Fibroblast of lung (primary cell): ENCODE measurements around the gene SERPINA10. TPM values are rescaled to one million over a fixed set of nuclear protein-coding genes. Genes with fewer than 3 reads are reported as not detected.

Source experiments
- DNase-seq, 2 donors: peaks; one replicate each; pipeline versions ENCODE4 v3.0.0 to v3.0.0-alpha.2; 2010; ENCODE audit warnings: low read depth in 2 of 2
- H2AFZ ChIP-seq: 2 replicates; pipeline ENCODE4 v1.5.1; 2012; ENCODE audit warnings: low read length, control low read depth, inconsistent platforms
- H3K27ac ChIP-seq: 2 replicates; pipeline ENCODE4 v1.5.1; 2011; ENCODE audit warnings: low read length, control low read depth; ENCODE audit not compliant: insufficient read depth
- H3K27me3 ChIP-seq: 2 replicates; pipeline ENCODE4 v1.5.1; 2011; ENCODE audit warnings: mild to moderate bottlenecking, low read length; ENCODE audit not compliant: control insufficient read depth, insufficient read depth
- H3K36me3 ChIP-seq: 2 replicates; pipeline ENCODE4 v1.5.1; 2011; ENCODE audit warnings: low read length; ENCODE audit not compliant: control insufficient read depth, insufficient read depth
- H3K4me1 ChIP-seq: 2 replicates; pipeline ENCODE4 v1.5.1; 2011; ENCODE audit warnings: low read length; ENCODE audit not compliant: control insufficient read depth, insufficient read depth; ENCODE audit errors: extremely low read depth
- H3K4me2 ChIP-seq: 2 replicates; pipeline ENCODE4 v1.5.1; 2011; ENCODE audit warnings: low read length, control low read depth; ENCODE audit not compliant: insufficient read depth; ENCODE audit errors: extremely low read depth
- H3K4me3 ChIP-seq, 4 experiments: fragments of 200-600 bp in 1 of 4; sonication (generic) in 1 of 4; replicated peaks in 1 of 4; 2 replicates each; pipeline ENCODE4 v1.5.1; 2011 to 2016; ENCODE audit warnings: low read length in 4 of 4, low read depth in 3 of 4, mild to moderate bottlenecking in 3 of 4, control low read depth in 2 of 4, inconsistent platforms in 1 of 4, mixed read lengths in 1 of 4; ENCODE audit not compliant: insufficient read depth in 1 of 4; ENCODE audit errors: control extremely low read depth in 1 of 4
- H3K79me2 ChIP-seq: 2 replicates; pipeline ENCODE4 v1.5.1; 2012; ENCODE audit warnings: mild to moderate bottlenecking, low read length, inconsistent platforms; ENCODE audit not compliant: control insufficient read depth, insufficient read depth
- H3K9ac ChIP-seq: 2 replicates; pipeline ENCODE4 v1.5.1; 2011; ENCODE audit warnings: mild to moderate bottlenecking, low read length, control low read depth; ENCODE audit not compliant: insufficient read depth
- H3K9me3 ChIP-seq: 2 replicates; pipeline ENCODE4 v1.5.1; 2012; ENCODE audit warnings: low read depth, low read length; ENCODE audit not compliant: control insufficient read depth, insufficient read depth
- H4K20me1 ChIP-seq: 2 replicates; pipeline ENCODE4 v1.5.1; 2011; ENCODE audit warnings: low read length; ENCODE audit not compliant: control insufficient read depth, insufficient read depth; ENCODE audit errors: extremely low read depth
- EZH2 ChIP-seq: IDR thresholded peaks from 2 replicates; pipeline ENCODE4 v1.5.1; 2012; ENCODE audit warnings: low read length, control low read depth, mild to moderate bottlenecking; ENCODE audit errors: missing control alignments
- polyA plus RNA-seq, 2 donors: library from polyadenylated mRNA; depleted of rRNA in 1 of 2; stranded (reverse) in 1 of 2; unstranded in 1 of 2; fragments of >200 nt; gene quantifications; 2 replicates each; pipeline ENCODE4 v1.2.1, GENCODE V29; 2011 to 2012; ENCODE audit warnings: missing spikeins in 1 of 2
- total RNA-seq: library from RNA; depleted of rRNA; stranded (reverse); fragments of >200 nt; gene quantifications from 2 replicates; pipeline ENCODE4 v1.2.1, GENCODE V29; 2014
- TF ChIP-seq, protein P1 (sequence below), 2 donors: IDR thresholded peaks in 1 of 2; conservative IDR thresholded peaks in 1 of 2; 1 replicate in 1 of 2; 2 replicates in 1 of 2; pipeline ENCODE4 v1.5.1; 2011 to 2012; ENCODE audit warnings: low read length in 2 of 2, control low read depth in 1 of 2, inconsistent platforms in 1 of 2, low read depth in 1 of 2, mild to moderate bottlenecking in 1 of 2

SERPINA10 gene
- total and polyA plus RNA-seq, 2 donors (not counting 1 experiment from before 2014, with no cell fraction given) = not detected

DNA sequence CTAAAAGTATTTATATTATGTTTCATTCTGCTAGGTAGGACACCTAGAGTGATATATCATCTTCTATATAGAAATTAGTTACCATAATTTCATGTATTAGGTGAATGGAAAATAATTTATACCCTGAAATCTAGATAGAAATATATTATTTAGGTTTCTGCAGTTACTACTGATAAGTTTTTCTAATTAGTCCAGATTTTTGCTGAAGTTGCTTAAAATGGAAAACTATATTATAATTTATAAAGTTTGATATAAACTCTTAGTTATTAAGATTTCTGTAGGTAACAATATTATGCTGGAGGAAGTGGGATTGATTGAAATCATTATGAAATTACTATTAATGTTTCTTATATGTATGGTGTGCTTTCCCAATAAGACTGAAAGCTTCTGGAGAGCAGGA, 56.0 kb downstream of the SERPINA10 start:
- H3K9ac ChIP-seq = no peak overlapping the region
- H3K9me3 ChIP-seq = no peaks in the 10 kb centered on the region

More for the DNA sequence above, 56.0 kb downstream of the SERPINA10 start:
- H3K79me2 ChIP-seq = no peaks in the 10 kb centered on the region
- H3K27ac ChIP-seq = no peak overlapping the region
- H3K4me1 ChIP-seq = no peaks in the 10 kb centered on the region
- no peaks in the 10 kb centered on the region for H4K20me1 ChIP-seq
- TF ChIP-seq, protein P1, sequence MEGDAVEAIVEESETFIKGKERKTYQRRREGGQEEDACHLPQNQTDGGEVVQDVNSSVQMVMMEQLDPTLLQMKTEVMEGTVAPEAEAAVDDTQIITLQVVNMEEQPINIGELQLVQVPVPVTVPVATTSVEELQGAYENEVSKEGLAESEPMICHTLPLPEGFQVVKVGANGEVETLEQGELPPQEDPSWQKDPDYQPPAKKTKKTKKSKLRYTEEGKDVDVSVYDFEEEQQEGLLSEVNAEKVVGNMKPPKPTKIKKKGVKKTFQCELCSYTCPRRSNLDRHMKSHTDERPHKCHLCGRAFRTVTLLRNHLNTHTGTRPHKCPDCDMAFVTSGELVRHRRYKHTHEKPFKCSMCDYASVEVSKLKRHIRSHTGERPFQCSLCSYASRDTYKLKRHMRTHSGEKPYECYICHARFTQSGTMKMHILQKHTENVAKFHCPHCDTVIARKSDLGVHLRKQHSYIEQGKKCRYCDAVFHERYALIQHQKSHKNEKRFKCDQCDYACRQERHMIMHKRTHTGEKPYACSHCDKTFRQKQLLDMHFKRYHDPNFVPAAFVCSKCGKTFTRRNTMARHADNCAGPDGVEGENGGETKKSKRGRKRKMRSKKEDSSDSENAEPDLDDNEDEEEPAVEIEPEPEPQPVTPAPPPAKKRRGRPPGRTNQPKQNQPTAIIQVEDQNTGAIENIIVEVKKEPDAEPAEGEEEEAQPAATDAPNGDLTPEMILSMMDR (conservative IDR thresholded peaks at IDR 0.05 in 1 of 2, IDR thresholded peaks at IDR 0.05 in 1 of 2; ENCODE audit: low read depth in 1 of 2, low read length in 2 of 2) = no peak
- no peak for TF ChIP-seq EZH2
- no peak overlapping the region for H2AFZ ChIP-seq
- no peaks in the 10 kb centered on the region for H3K27me3 ChIP-seq
- H3K4me2 ChIP-seq = no peak overlapping the region
- no peak overlapping the region for H3K4me3 ChIP-seq
- no peaks in the 10 kb centered on the region for H3K36me3 ChIP-seq
- no peak for DNase-seq

Other genes with a start within 250 kb of the SERPINA10 start
- gene DDX24, start 212.1 kb downstream of the SERPINA10 start, total RNA-seq = 103 and 143 TPM in 2 replicates
- gene DDX24, start 212.1 kb downstream of the SERPINA10 start, polyA plus RNA-seq = 192 and 244 TPM in 2 replicates
- 8.5 and 14.4 TPM in 2 replicates for gene IFI27L1, start 212.0 kb downstream of the SERPINA10 start, total RNA-seq
- 20.3 and 26.0 TPM in 2 replicates for gene IFI27L1, start 212.0 kb downstream of the SERPINA10 start, polyA plus RNA-seq
- gene IFI27, start 182.5 kb downstream of the SERPINA10 start, total RNA-seq = 7.9 and 11.6 TPM in 2 replicates
- gene IFI27, start 182.5 kb downstream of the SERPINA10 start, polyA plus RNA-seq = 8.3 and 32.2 TPM in 2 replicates
- gene IFI27L2, start 163.7 kb downstream of the SERPINA10 start, total RNA-seq = 114 and 225 TPM in 2 replicates
- 91.4 and 104 TPM in 2 replicates for gene IFI27L2, start 163.7 kb downstream of the SERPINA10 start, polyA plus RNA-seq
- gene PPP4R4, start 118.9 kb downstream of the SERPINA10 start, total RNA-seq = 0.51 and 0.99 TPM in 2 replicates
- 0.35 and 0.61 TPM in 2 replicates for gene PPP4R4, start 118.9 kb downstream of the SERPINA10 start, polyA plus RNA-seq
- not detected in 2 replicates for gene SERPINA6, start 30.1 kb upstream of the SERPINA10 start, total RNA-seq
- not detected in 2 replicates for gene SERPINA6, start 30.1 kb upstream of the SERPINA10 start, polyA plus RNA-seq
- gene SERPINA2, start 73.4 kb upstream of the SERPINA10 start, total RNA-seq = not detected in 2 replicates
- gene SERPINA2, start 73.4 kb upstream of the SERPINA10 start, polyA plus RNA-seq = not detected in 2 replicates
- under 0.01 TPM in 1 of 2 replicates, not detected in the other for gene SERPINA1, start 95.3 kb upstream of the SERPINA10 start, total RNA-seq
- gene SERPINA1, start 95.3 kb upstream of the SERPINA10 start, polyA plus RNA-seq = 0.10 and 0.39 TPM in 2 replicates
- gene SERPINA11, start 159.5 kb upstream of the SERPINA10 start, total RNA-seq = not detected in 2 replicates
- not detected in 2 replicates for gene SERPINA11, start 159.5 kb upstream of the SERPINA10 start, polyA plus RNA-seq
- not detected in 2 replicates for gene SERPINA9, start 182.9 kb upstream of the SERPINA10 start, total RNA-seq
- not detected in 2 replicates for gene SERPINA9, start 182.9 kb upstream of the SERPINA10 start, polyA plus RNA-seq
- gene SERPINA12, start 216.2 kb upstream of the SERPINA10 start, total RNA-seq = not detected in 2 replicates
- gene SERPINA12, start 216.2 kb upstream of the SERPINA10 start, polyA plus RNA-seq = not detected in 2 replicates